GM19452 (cell line): ENCODE measurements around the gene MX2.

Experiments
- ATAC-seq: cut with Tn5 transposase; IDR thresholded peaks from one replicate; pipeline ENCODE4 v1.9.1; 2021; ENCODE audit not compliant: unreplicated experiment

The MX2 gene

DNA sequence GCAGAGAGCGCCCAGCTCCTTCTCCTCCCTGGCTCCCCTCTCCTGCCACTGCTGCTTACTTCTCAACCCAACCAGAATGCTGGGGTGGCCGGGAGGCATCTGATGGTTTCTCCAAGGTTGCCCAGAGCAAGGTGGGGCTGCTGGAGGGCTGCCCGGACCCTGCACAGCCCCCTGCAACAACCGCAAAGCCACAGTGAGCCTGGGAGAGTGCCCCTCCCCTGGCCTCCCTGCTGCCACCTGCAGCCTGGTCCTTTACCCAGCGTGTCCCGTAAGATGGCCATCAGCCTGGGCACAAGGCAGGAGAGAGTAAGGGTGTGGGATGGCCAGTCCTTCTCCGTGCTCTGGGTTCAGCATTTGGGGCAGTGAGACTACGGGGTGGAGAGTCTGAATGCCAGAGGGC lies 17.0 kb downstream of the MX2 start:
- no peak for ATAC-seq

DNA sequence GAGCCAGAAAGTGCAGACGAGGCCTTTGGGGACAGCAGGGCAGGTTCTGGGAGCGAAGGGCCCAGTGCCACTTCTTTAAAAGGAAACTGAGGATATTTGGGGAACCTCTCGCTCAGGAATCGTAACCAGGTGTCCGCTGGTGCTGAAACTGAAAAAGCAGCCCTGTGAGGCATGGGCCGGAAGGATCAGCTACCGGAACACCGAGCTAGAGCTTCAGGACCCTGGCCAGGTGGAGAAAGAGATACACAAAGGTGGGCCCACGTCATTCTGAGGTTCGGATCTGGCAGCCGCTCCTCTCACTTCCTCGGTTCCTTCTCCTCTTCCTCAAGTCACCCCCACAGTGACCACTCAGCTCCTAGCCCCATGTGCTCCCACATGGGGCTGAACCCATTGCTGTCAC lies 18.1 kb downstream of the MX2 start:
- ATAC-seq, result no peak

DNA sequence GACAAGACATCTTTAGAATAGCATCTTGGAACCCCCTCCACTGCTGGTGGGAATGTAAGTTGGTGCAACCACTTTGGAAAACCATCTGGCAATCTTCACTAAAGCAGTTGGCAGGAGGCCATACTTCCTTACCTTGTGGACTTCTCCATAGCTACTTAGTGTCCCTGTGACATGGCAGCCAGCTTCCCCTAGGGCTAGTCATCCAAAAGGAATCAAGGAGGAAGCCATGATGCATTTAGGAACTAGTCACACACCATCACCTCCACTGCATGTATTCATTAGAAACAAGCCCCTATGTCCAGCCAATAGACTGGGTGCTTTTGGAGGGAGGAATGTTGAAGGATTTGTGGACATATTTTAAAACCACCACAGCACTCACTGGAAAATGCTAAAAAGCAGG lies 19.9 kb downstream of the MX2 start:
- no peak for ATAC-seq

DNA sequence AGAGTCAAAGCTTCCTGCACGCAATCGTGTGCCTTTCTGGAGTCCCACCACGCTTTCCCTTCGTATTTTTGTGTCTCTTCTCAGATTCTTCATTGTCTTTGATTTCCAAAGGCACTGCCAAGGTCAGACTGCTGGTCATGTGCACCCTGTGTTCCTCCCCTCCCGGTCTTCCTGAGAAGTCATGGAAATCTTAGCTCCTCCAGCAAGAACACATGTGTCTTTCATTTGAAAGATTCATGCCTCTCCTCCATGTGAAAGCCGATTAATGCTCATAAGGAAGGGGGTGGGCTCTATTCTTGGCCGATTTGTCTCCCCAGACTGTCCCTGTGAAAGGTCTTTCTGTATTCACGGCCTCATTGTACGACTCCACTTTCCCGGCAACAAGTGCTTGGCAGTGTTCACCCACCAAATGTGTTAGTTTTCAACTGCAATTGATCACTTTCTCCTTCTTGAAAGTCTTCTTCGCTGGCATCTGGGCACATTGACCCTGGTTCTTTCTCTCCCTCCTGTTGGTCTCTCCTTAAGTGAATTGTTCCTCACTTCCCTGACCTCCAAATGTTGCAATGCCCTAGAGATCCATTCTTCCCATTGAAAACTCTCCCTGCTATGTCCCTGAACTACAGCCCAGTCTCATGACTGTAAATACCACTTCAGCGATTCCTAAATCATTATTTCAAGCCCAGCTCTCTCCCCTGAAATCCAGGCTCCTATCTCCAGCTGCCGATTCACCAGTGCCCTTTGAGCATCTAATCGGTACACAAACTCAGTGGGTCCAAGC lies 25.4 kb downstream of the MX2 start:
- ATAC-seq, result no peak

DNA sequence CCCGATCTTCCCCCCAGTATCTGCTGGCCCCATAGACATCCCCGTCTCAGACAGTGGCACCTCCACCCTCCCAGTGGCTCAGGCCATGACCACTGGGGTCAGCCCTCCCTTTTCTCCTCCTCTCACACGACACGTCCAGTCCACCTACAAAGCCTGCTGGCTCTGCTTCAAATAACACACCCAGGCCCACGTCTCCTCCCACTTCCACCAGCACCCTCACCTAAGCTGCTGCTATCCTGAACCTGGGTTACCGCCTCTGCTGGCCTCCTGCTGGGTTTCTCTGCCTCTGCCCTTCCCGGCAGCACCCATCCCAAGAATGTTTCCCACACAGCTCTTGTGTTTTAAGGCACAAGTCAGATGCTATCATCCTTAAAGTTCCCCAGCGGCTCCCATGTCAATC lies 26.0 kb downstream of the MX2 start:
- ATAC-seq, result no peak

DNA sequence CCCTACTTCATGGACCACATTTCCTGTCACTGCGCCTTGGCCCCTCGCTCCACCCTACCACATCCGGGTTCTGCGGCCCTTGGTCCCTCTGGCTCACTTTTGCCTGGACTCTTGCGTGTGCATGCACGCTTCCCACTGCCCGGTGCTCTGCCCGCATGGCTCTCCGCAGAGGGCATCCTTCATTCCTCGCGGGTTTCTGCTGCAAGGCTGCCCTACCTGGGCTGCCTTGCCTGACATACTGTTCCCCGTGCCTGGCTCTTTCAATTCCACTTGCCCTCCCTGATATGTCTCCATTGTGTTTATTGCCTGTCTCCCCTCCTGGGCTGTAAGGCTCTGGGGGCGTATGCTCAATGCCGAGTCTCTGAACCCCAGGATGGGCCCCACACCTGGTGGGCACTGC lies 26.4 kb downstream of the MX2 start:
- ATAC-seq, result no peak

DNA sequence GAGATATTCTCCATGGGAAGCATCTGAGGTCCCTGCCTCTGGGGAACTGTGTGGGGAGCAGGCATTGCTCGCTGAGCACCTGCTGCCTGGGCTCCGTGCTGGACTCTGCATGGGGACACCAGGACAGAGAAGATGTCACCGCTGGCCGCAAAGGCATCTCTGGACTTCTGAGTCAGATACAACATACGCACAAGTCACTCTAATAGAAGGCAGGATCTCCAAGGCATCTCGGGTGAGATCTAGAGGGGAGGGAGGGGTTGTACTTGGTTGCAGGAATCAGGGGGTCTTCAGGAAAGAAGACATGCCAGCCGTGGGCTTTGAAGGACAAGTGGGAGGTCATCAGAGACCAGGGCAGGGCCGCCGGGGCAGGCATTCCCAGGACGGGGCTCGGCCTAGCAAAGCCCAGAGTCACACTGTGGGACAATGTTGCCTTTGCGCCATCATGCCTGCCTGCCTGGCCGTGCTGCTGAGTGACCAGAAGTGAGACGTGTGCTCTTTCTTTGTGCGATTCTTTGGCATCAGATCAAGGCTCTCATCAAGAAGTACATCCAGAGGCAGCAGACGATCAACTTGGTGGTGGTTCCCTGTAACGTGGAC lies 28.3 kb downstream of the MX2 start:
- no peak for ATAC-seq

DNA sequence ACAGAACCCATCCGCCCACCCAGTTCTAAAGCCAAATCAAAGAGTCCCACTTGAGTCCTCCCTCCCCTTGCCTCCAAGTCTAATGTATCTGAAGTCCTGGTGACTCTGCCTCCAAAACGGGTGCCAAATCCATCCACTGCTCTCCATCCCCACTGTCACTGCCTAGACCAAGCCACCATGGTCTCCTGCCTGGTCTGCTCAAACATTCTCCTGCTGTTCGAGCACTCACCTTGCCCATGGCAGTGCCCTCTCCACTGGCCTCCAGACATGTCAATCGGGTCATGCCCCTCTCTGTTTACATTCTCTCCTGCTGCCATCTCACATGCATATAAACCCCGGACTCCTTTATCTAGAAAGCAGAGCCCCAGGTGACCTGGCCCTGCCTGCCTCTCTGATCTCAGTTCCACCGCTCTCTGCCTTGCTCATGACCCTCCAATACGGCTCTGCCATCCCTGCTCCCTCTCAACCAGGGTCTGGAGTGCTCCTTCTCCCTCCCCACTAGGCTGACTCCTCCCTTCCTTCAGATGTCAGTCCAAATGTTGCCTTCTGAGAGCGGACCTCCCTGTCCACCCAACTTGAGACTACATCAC lies 32.1 kb downstream of the MX2 start:
- no peak for ATAC-seq

DNA sequence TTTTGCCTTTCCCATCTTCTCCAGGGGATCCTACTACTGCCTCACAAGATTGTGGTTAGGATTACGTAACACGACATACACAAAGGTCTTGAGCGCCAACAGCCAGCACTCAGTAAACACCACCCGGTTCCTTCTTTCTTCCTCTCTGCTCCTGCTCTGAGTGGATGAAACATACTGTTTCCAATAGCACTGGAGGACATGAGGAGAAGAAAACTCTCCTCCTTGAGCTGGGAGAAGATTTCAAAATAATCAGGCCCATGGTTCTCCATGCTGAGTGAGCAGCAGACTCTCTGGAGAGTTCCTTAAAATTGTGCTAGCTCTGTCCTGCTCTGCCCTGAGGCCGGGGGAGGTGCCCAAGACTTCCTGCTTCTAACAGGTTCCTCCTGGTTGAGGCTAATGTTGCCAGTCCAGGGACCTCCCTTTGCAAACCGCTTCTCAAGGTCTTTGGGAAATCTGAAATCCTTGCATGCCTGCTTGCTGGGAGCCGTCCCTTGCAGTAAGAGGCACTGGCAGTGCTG lies 34.8 kb downstream of the MX2 start:
- no peak for ATAC-seq

DNA sequence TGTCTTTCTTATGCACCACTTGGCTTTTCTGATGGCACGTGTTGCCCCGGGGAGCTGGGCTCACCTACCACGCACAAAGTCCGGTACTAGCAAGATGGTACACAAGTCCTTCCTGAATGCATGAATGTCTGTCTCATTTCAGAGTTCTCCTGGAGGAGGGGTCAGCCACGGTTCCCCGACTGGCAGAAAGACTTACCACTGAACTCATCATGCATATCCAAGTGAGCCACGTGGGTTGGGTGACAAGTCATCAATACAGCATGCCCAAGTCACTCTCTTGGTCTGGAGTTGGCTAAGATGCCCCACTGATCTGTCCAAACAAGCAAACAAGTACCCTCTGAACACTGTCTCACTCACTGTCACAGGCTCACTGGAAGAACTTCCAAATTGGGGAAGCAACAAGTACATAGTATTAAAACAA lies 35.7 kb downstream of the MX2 start:
- no peak for ATAC-seq

DNA sequence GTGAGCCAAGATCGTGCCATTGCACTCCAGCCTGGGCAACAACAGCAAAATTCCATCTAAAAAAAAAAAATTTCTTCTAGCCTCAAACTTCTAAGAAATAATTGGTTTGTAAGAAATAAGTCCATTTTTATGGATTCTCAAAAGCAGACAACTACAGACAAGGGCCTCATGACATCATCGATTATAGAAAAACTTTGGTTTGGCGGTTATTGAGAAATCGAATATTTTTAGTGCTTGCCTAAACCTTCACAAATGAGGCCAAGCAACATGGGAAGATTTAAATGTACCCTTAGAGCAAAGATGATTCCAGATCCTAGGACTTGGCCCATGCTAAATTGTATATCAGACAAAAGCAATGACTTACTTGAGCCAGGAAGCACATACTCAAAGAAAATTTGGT lies 36.4 kb downstream of the MX2 start:
- ATAC-seq, result no peak

DNA sequence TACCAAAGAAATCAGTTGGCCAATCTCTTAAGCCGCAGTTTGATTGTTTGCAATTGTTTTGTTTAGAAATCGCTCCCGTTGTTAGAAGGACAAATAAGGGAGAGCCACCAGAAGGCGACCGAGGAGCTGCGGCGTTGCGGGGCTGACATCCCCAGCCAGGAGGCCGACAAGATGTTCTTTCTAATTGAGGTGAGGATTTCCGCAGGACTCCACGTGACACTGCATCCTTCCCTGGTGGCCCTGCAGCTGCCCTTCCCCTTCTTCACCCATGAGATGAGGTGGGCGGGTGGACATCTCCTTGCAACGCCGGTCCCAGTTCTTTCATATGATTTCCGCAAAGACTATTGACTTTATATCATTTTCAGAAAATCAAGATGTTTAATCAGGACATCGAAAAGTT lies 37.0 kb downstream of the MX2 start:
- ATAC-seq, result no peak

DNA sequence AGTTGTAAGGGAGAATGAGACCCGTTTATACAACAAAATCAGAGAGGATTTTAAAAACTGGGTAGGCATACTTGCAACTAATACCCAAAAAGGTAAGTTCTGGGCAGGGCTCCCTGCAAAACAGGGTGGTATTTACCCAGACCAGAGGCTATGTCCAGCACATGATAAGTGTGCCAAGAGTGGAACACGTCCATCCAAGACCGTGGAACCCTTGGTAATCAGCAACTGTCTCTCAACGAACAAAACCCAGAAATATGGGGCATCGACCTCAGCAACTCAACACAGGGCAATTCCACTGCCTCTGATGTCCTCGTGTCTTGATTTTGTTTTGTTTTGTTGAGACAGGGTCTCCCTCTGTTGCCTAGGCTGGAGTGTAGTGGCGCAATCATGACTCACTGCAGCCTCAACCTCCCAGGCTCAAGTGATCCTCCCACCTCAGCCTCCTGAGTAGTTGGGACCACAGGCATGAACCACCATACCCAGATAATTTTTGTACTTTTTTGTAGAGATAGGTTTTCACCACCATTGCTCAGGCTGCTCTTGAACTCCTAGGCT lies 37.5 kb downstream of the MX2 start:
- no peak for ATAC-seq

DNA sequence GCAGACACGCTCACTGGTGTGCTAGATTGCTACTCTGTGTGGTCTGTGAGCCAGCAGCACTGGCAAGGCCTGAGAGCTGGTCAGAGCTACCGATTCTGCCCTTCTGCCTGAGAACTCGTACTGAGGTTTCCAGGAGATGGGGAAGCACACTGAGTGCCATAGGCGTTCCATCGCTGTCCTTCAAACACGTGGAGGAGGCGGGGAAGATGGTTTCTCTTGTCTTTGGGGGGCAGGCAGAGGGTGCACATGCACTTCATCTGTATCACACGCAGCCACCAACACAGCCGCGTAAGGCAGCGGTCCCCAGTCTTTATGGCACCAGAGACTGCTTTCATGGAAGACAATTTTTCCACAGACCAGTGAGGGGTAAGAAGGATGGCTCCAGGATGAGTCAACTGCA lies 40.4 kb downstream of the MX2 start:
- no peak for ATAC-seq

DNA sequence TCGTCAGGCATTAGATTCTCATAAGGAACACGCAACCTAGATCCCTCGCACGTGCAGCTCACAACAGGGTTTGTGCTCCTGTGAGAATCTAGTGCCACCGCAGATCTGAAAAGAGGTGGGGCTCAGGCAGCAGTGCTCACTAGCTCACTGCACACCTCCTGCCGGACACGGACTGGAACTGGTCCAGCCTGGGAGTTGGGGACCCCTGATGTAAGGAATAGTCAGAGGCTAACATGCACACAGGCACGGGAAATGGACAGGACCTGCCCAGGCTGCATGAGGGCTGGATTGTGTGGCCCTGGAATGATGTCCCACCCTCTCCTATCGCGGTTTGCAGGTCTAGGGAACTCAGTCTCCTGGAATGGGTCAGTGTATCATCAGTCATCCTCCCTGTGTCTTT lies 41.0 kb downstream of the MX2 start:
- no peak for ATAC-seq

DNA sequence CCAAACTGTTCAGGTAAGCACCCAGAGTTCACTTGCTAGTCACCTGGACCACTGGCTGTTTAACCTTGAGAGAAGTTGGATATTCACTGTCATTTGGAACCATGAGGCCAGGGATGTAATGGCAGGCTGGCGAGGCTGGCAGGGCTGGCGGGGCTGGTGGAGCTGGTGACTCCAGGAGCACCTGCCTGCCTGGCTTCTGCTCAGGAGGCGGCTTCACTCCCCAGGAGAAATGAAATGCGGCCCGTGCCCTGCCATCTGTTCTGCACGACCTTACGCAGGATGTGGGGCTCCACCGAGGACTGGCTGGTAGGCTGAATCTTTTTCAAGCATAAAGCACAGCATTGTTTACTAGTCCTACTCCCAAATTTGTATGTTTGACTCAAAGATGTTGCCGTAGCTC lies 41.5 kb downstream of the MX2 start:
- ATAC-seq, result no peak

DNA sequence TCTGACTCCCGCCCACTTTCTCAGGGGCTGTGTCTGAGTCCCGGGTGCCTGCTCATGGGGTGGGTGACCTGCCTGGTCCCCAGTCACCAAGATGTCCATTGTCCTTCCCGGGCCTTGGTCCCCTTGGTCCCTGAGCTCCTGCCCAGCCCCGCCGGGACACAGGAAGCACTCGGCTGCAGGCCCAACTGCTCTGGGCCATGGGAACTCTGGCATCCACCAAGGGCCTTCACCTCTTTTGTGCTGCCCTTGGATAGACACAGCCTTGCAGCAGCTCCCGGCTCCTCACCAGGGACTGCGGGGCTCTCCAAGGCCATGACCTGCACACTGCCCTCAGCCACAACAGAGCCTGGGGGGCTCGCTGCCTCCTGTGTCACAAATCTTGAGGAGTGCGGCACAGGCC lies 42.1 kb downstream of the MX2 start:
- no peak for ATAC-seq

DNA sequence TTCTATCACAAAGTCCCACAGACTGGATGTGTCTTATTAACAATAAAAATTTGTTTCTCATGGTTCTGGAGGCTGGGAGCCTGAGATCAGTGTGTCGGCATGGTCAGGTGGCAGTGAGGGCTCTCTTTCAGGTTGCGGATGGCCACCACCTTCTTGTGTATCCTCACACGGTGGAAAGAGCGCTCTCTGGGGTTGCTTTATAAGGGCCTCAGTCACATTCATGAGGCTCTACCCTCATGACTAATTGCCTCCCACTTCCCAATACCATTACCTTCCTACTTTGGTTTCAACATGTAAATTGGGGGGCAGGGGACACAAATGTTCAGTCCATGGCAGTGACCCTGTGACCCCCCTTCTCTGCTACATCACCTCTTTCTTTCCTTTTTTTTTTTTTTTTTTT lies 43.5 kb downstream of the MX2 start:
- no peak for ATAC-seq

DNA sequence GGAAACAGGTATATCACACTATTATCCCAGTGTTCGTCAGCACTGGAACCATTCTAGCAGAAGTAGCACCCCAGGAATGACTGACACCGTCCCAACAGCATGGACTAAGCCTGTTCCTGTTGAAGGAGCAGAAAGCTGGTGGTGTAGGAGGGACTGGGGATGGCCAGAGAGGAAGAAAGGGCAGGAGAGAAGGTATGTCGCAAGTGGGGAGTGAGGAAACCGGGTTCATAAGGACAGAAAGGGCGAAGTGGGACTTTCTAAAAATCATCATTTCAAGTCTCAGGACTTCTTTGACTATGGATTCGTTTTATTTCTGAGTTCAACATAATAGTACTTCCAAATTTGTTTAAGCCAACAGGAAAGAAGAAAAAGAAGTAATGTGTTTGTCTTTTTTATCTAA lies 44.5 kb downstream of the MX2 start:
- no peak for ATAC-seq

DNA sequence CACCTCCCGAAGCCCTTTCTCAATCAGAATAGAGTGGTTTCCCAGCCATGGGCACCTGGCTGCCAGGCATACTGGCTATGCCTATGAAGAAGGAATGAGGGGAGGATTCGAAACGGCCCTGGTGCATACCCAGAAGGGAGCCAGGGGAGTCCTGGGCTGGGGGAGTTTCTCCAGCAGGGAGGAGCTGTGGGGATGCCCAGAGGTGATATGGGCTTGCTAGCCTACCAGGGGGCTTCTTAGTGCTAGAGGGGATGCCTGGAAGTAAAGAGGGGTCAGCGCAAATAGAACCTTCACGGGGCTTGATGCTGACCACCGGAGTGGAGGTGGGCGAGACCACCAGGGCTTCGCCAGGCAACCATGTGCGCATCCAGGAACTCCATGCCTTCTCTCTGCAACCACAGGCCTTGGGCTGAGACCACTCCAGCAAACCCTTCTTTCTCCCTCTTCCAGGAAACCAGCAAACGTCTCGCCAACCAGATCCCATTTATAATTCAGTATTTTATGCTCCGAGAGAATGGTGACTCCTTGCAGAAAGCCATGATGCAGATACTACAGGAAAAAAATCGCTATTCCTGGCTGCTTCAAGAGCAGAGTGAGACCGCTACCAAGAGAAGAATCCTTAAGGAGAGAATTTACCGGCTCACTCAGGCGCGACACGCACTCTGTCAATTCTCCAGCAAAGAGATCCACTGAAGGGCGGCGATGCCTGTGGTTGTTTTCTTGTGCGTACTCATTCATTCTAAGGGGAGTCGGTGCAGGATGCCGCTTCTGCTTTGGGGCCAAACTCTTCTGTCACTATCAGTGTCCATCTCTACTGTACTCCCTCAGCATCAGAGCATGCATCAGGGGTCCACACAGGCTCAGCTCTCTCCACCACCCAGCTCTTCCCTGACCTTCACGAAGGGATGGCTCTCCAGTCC lies 46.0 kb downstream of the MX2 start:
- no peak for ATAC-seq

DNA sequence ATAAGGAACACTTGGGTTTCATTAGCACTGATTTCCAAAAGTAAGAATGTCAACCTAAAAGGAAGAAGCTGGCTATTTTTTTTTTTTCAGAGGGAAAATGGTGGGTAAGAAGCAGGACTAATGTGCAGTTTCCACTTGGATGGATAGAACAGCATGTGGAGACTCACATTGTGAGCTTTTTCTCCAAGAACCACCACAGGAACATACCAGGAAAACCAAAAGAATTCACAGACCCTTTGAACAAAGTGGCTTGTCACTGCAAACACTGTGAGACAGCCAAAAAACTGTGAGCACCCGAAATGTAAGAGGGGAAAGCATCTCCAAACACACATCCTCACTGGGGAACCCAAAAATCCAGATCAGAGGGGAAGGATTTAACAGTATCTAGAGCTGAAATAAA lies 48.5 kb downstream of the MX2 start:
- ATAC-seq, result no peak
